GM06990 (cell line): Measurements from ENCODE around the gene THEM4.

Experiments
- DNase-seq: peaks from one replicate; pipeline ENCODE4 v3.0.0-alpha.2; 2011; ENCODE audit not compliant: insufficient read length; ENCODE audit errors: extremely low read depth
- H3K27me3 ChIP-seq: replicated peaks from 2 replicates; pipeline ENCODE4 v1.6.0; 2011; ENCODE audit warnings: low read length; ENCODE audit not compliant: control insufficient read depth, insufficient read depth
- H3K36me3 ChIP-seq: 2 replicates; pipeline ENCODE4 v1.5.1; 2011; ENCODE audit warnings: low read length; ENCODE audit not compliant: control insufficient read depth, insufficient read depth
- H3K4me3 ChIP-seq: replicated peaks from 2 replicates; pipeline ENCODE4 v1.5.1; 2011; ENCODE audit warnings: low read depth, mild to moderate bottlenecking, control low read depth, low read length
- CTCF ChIP-seq: IDR thresholded peaks from 2 replicates; pipeline ENCODE4 v1.5.1; 2011; ENCODE audit warnings: low read length, control low read depth, mild to moderate bottlenecking, inconsistent platforms; ENCODE audit not compliant: insufficient read depth, poor library complexity, severe bottlenecking

THEM4 gene

DNA sequence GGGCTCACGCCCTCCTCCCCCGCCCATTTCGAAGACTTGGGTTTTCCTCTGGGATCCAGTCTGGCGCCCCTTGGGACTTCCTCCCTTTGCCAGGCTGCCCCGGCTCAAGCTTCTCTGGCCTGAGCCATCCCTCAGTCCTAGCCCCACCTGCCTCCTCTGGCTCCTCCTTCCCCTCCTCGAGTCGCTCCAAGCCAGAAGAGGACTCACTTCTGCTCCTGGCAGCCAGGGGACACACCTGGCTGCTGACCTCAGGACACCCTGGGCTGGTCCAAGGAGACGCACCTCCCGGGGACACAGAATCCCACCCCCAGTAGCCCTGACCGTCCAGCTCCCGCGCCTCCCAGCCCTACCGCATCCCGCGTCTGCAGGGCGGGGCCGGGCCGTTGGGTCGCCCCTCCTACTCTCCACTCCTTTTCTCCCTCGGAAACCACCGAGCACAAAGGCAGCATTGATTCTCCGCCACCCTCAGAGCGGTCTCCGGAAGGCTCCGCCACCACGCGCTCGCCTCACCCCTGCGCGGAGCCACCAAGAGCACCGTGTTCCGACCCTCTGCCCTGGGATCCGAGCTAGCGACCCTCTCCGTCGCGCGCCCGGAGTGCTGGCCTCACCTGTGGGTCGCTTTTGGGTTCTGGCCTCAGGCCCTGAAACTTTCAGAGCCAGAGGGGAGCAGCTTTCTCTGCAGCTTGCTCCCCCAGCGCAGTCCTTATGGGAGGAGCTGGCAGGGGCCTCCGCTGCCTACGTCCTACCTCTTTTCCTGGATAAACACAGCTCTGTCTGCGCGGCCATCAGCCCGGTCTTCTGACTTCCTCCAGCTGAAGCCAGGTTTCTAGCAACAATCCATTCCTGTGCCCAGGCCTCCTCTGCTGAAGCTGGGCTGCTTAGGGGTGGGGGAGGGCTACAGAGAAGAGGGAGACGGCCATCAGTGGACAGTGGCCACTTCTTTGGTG is 69.6 kb downstream of the THEM4 start, which contains the start of gene C2CD4D:
C2CD4D (minus strand) TSS at position 364 of the 947 bp plus-strand sequence. CDS start 831 bp downstream, outside the sequence.
- TF ChIP-seq CTCF, result no peak
- H3K27me3 ChIP-seq, result peaks cover 2% of the 10 kb centered on the region
- peak; percentile 69 for DNase-seq
- peak within 1 kb of the TSS; percentile 43 for H3K4me3 ChIP-seq
- no peaks in the 10 kb centered on the region for H3K36me3 ChIP-seq

DNA sequence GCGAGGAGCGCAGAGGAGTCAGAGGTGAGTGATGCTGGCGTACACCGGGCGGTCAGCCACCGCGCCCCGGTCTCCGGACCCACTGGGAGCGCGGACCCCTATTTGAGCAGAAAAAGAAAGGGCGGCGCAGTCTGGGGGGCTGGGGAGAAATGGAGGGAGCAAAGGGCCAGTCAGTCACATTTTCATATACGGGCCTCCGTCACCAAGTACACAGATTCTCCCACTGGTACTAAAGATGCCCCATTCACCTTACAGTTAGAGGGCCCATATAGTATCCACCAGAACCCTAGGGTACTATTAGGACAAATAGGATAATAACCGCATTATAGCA is 70.3 kb downstream of the THEM4 start:
- DNase-seq, result no peak
- TF ChIP-seq CTCF, result no peak
- Histone ChIP-seq H3K36me3 (no peaks in the 10 kb centered on the region), H3K27me3 (peaks cover 2% of the 10 kb centered on the region), H3K4me3 (peak overlapping the region; percentile 43)

GRCh38 chr1:151838222-151839081 is 70.9 kb downstream of the THEM4 start:
- peaks cover 2% of the 10 kb centered on the region for H3K27me3 ChIP-seq
- peak; percentile 61 for DNase-seq
- no peak for TF ChIP-seq CTCF
- peak overlapping the region; percentile 43 for H3K4me3 ChIP-seq
- H3K36me3 ChIP-seq, result no peaks in the 10 kb centered on the region

DNA sequence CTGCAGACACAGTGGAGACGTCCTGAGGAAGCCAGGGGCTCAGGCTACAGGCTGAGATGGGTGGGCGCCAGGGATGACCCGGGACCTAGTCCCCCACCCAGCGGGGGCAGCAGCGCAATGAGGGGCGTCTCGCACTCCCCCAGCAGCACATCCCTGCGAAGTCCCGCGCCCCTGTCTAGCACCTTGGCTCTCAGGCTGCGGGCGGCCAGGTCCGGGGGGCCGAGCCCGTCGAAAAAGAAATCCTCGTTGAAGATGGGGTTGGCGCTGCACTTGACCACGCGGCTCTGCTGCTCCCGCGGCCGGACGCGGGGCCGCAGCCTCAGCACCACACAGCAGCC is 71.5 kb downstream of the THEM4 start:
- H3K27me3 ChIP-seq, result peaks cover 2% of the 10 kb centered on the region
- no peak for DNase-seq
- no peaks in the 10 kb centered on the region for H3K36me3 ChIP-seq
- no peak for TF ChIP-seq CTCF
- H3K4me3 ChIP-seq, result no peak overlapping the region; the same call in 1 of the 2 replicates

- no peak for TF ChIP-seq CTCF
- no peak overlapping the region for H3K4me3 ChIP-seq
- peaks cover 2% of the 10 kb centered on the region for H3K27me3 ChIP-seq
- no peaks in the 10 kb centered on the region for H3K36me3 ChIP-seq
- no peak for DNase-seq
Measured at GRCh38 chr1:151837197-151837596, 72.1 kb downstream of the THEM4 start.
